GM19397 (cell line): ENCODE data around the gene FOXJ2.
A peak's percentile ranks its signal among the peaks of the same experiment; 100 is the strongest.
"Not testable (repeated sequence)": the region's sequence is repeated elsewhere in the genome, so short reads cannot be mapped to it uniquely, and the experiment has no call there.

Source experiments
- ATAC-seq: cut with Tn5 transposase; IDR thresholded peaks from one replicate; pipeline ENCODE4 v1.9.1; 2021; ENCODE audit warnings: mild to moderate bottlenecking, moderate library complexity; ENCODE audit not compliant: unreplicated experiment

FOXJ2 gene

DNA sequence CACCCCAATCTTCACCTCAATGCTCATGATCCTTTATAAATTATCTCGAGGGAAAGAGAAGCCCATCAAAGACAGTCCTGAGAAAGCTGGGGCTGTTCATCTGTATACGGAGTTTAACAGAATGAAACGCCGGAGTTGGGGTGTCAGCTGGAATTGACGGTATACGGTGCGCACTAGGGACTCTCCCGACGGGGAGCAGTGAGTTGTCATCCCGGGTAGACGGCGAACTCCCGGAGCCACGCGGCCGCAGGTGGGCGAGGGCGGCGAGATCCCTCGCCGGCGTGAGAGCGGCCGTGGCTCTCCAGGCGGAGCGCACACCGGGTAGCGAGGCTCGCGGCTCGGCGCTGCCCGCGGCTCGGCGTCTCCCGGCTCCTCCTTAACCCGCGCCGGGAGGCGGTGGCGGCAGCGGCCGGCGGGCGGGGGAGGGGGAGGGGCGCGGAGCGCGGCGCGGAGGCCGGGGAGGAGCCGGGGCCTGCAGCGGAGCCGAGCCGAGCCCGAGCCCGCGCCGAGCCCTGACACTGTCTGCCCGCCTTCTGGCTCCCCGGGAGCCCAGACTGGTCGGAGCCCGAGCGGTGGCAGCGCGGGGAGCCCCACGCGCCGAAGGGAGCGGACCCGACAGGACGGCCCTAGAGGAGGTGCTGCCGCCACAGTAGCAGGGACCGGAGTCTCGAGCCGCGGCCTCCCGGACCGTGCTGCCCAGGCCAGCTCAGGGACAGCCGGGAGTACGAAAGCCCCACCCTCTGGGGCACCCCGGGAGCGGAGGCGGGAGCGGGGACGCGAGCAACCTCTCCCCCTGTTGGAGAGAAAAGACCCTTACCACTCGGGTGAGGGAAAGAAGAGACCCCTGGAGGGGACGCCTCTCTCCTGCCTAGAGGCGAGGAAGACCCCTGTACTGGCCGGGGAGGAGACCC, at the start of gene FOXJ2:
TSS of gene FOXJ2 (plus strand) at position 475 of the 911 bp plus-strand sequence. CDS start 7,117 bp downstream, outside the sequence.
- ATAC-seq = peak; percentile 89

DNA sequence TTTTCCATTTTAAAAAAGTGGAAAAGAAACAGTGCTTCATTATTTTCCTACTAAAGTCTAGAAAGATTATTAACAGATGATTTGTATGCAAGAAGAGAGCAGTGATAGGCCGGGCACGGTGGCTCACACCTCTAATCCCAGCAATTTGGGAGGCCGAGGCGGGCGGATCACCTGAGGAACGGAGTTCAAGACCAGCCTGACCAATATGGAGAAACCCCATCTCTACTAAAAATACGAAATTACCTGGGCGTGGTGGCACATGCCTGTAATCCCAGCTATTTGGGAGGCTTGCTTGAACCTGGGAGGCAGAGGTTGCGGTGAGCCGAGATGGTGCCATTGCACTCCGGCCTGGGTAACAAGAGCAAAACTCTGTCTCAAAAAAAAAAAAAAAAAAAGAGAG, 49.5 kb upstream of the FOXJ2 start:
- ATAC-seq = not testable (repeated sequence)

DNA sequence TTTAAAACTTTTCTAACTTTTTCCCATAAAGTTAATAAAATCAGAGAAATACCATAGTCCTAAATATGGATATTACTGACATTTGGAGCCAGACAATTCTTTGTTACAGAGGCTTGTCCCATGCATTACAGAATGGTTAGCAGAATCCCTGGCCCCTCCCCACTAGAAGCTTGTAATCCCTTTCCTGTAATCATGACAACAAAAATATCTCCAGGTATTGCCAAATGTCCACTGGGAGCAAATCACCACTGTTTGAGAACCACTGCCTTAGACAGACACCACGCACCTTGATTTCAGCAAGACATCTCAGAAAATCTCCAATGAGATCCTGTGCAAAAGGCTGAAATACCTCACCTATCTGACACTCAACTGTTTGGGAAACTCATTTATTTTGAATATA, 49.1 kb upstream of the FOXJ2 start:
- ATAC-seq = not testable (repeated sequence)

DNA sequence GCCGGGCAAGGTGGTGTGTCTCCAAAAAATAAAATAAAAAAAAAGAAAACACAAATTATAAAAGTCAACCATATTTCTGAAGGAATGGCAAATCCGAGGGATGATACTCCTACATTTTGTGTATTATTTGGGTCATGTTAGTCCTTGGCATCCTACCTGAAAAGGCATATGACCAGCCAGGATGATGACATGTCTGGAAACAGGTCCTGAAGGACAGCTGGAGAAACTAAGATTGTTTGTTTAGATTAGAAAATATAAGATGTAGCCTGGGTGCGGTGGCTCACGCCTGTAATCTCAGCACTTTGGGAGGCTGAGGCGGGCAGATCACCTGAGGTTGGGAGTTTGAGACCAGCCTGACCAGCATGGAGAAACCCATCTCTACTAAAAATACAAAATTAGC, 47.6 kb upstream of the FOXJ2 start:
- no peak for ATAC-seq

DNA sequence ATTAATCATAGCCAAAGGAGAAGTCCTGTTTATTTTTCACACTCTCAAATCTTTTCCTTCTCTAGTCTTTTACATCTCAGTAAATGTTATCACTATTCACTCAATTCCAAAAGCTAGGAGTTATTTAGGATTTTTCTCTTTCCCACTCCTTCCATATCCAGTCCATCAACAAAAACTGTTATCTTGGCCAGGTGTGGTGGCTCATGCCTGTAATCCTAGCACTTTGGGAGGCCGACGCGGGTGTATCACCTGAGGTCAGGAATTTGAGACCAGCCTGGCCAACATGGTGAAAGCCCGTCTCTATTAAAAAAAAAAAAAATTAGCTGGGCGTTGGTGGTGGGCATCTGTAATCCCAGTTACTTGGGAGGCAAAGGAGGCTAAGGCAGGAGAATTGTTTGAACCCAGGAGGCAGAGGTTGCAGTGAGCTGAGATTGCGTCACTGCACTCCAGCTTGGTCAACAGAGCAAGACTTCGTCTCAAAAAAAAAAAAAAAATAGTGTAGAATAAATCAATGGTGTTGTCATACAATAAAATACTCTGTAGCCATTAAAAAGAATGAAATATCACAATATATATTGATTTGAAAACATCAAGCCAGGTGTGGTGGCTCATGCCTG, 46.6 kb upstream of the FOXJ2 start:
- no peak for ATAC-seq

DNA sequence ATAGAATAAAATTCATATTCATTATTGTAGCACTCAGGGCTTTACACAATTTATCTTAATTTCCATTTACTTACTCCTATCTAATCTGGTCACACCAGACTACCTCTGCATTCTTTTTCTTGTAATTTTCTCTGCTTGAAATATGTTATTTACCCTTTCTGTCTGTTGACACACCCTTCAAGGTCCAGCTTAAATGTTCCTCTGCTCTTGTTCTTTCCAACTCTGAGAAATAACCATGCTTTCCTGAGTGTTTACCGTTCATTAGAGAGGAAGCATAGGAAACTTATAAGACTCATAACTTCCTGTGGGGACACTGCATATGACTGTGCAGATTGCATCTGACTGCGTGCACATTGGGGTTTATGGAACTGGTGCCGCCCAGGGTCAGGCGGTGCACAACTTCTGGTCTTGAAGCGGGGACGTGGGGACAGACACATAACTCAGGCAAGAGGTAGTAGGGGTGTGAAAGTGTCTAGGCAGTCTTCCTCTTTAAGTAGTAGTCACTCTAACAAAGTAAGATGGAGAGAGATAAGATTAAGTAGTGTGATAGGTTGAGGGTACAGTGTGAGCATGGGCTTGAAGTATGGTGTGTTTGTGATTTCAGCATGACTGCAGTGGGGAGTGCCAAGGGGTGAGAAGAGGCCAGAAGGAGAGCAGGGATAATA, 42.6 kb upstream of the FOXJ2 start:
- ATAC-seq = no peak

DNA sequence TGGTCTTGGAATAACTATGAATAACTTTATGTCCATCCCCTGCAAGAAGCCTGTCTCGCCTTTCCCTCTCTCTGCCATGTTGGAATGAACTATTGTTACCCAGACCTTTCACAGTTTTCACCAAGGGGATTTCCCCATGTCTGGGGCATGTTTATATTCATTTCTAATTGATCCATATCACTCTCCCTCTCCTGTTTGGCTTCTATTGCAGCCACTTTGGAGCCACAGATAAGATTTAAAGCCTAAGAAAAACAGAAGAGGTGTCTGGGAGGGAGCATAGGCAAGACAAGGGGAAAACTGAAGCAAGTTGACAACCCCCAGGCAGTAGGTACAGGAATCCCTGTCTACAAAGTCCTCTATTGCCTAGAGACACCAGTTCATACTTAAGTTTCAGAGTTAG, 41.0 kb upstream of the FOXJ2 start:
- no peak for ATAC-seq

DNA sequence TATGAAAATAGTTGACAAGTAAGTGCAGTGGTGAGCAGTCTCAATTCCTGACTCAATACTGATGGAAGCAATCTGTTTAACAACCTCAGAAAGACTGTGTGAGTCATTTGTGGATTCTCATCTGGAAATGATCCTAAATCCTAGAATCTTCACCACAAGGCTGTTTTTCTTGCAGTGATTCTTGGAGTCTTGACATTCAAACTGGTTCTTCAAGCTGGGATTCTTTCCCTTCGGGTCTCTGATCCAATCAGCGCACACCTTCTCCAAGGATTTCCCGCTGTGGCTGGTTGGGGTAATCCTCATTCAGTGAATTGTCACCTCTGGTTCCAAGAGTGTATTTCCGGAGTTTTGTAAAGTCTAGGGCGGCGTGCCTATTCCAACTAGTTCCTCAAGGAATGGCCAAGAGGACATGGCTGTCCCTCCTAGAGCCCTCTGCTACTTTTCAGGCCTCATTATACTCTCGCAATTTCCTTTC, 37.7 kb upstream of the FOXJ2 start:
- ATAC-seq = peak; percentile 17

DNA sequence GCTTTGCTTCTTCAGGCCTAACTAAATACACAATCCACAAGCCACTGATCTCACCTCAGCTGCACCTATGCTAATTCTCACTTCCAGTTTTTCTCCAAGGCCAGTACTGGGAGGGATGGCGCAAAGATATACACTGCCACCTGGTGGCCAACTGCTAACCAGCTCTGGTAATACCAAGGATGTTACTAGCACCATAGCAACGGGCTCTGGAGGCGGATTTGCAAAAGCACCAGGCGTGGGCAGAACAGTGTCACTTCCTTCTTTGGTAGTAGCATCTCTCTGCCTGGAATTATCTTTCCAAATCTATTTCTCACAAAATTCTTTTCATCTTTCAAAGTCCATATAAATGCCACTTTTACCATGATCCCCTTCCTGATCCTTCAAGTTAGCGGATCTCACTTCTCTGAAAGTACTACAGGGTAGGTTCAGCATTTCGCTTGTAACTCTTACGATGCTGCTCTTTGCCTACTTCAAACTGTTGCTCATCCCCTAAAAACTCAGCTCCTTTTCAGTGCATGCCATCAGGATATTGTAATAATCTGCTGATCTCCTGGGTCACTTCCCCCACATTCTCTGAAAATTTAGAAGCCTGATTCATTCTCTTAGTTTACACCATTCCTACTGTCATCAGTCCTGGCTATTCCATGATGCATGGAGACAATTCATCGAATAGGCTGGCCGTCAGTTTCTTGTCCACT, 37.1 kb upstream of the FOXJ2 start:
- peak; percentile 95 for ATAC-seq

DNA sequence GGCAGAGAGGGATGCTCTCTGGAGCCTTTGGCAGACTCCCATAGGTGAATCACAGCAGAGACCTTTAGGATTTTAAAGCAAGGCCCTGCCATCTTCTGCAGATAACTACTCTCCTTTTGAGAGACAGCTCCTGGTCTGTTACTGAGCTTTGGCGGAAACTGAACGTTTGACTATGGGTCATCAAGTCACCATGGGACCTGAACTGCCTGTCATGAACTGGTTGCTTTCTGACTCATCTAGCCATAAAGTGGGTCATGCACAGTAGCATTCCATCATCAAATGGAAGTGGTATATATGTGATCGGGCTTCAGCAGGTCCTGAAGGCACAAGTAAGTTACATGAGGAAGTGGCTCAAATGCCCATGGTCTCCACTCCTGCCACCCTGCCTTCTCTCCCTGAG, 31.7 kb upstream of the FOXJ2 start:
- not testable (repeated sequence) for ATAC-seq

DNA sequence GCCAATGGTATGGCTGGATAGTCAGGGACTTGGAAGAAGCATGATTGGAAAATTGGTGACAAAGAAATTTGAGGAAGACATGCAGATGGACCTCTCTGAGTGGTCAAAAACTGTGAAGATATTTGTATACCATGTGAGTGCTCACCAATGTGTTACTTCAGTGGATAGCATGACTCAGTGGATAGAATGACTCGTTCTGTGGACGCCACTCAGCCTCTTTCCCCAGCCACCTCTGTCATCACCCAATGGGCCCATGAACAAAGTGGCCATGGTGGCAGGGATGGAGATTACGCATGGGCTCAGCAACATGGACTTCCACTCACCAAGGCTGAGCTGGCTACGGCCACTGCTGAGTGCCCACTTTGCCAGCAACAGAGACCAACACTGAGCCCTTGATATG, 31.0 kb upstream of the FOXJ2 start:
- not testable (repeated sequence) for ATAC-seq

DNA sequence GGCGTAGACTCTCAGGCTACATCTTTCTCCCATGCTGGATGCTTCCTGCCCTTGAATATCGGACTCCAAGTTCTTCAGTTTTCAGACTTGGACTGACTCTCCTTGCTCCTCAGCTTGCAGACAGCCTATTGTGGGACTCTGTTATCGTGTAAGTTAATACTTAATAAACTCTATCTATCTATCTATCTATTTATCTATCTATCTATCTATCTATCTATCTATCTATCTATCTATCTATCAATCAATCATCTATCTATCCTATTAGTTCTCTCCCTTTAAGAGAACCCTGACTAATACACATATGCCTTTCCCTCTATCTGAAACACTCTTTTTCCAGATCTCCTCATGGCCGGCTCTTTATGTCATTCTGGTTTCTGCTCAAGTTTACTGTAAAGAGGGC, 27.6 kb upstream of the FOXJ2 start:
- ATAC-seq = not testable (repeated sequence)

DNA sequence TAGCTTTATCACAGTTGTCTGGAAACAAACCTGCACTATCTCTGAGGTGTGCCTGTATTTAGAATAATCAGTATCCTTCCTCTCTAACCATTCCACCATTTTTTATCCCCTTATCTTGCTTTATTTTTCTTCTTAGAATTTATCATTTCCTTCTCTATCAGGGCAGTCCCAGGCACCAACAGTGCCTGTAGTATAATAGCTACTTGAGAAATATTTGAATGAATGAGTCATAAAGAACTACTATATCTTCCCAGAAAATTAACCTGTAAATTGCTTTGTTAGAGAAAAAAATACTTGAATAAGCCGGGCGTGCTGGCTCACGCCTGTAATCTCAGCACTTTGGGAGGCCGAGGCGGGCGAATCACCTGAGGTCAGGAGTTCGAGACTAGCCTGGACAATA, 21.2 kb upstream of the FOXJ2 start:
- no peak for ATAC-seq

DNA sequence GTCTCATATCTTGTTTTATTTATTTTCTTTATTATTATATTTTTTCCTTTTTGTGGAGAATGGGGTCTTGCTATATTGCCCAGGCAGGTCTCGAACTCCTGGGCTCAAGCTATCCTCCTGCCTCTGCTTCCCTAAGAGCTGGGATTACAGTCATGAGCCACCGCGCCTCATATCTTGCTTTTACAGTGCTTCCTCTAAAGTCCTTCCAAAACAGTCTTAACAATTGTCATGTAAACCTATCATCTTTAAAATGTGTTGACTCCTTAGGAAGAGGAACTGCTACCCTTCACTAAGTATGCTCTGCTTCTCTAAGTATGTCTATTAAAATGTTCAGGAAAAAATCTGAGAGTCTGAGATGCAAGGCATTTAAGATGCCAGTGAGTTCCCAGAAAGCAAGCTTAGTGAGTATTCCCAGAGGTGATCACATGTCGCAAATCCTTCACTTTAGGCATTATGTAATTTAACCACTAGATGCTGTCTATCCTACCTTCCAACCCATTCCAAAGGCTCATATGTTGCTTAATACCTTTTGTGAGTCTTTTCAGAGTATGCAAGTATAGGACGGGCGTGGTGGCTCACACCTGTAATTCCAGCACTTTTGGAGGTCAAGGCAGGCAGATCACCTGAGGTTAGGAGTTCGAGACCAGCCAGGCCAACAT, 19.7 kb upstream of the FOXJ2 start:
- ATAC-seq = no peak

DNA sequence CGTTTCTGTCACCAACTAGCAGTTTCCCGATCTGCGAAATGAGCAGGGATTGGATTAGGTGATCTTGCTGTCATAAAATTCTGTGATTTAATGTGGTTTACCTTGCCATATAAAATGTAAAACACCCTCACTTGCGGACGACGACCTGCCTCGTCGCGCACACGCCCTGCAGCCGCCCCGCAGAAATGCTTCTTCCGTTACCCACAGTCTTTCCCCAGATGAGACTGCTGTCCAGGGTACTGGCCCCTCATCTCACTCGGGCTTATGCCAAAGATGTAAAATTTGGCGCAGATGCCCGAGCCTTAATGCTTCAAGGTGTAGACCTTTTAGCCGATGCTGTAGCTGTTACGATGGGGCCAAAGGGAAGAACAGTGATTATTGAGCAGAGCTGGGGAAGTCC, 17.7 kb upstream of the FOXJ2 start:
- ATAC-seq = no peak

DNA sequence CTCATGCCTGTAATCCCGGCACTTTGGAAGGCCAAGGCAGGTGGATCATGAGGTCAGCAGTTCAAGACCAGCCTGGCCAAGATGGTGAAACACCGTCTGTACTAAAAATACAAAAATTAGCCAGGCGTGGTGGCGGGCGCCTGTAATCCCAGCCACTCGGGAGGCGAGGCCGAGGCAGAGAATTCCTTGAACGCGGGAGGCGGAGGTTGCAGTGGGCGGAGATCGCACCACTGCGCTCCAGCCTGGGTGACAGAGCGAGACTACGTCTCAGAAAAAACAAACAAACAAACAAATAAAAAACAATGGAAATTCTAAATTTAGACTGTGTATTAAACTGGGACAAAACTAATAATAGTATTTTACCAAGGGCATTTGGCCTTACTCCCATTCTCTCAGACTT, 14.3 kb upstream of the FOXJ2 start:
- ATAC-seq = not testable (repeated sequence)

DNA sequence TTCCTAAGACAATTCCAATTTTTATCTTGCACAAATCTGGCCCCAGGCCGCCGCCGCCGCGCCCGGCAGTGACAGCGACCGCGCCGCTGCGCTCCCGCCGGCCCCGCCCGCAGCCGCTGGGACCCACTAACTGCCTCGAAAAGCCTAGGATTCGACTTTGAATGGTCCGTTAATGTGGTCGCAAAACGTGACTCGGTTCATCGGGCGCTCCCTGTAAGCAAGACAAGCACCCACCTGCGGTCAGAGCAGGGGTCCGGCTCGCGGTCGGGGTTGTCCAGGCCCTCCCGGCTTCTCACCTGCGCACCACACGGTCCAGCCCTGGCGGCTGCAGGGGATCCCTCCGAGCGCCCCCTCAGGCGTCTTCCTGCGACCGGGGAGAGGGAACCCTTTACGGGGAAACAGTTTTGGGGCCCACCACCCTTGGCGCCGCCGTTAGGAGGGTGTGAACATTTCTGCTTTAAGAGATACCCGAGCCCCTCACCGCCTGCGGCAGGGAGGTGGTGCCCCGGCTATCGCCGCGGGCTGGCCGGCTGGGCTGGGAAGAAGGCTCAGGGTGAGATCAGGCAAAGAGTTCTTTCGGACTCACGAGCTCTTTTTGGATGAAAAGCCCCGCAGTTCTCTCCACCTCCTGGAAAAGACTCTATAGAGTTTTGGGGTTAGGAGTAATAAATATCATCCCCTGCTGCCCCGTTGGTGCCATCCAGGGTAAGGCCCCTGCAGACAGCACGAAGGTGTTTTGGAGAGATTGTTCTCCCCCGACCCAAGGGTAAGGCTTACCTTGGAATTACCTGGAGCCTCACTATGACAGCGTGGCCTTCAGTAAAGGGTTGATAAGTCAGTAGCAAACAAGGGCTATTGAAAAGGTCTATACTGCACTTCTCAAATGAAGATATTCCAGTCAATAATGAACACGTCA, 13.6 kb upstream of the FOXJ2 start:
- no peak for ATAC-seq

DNA sequence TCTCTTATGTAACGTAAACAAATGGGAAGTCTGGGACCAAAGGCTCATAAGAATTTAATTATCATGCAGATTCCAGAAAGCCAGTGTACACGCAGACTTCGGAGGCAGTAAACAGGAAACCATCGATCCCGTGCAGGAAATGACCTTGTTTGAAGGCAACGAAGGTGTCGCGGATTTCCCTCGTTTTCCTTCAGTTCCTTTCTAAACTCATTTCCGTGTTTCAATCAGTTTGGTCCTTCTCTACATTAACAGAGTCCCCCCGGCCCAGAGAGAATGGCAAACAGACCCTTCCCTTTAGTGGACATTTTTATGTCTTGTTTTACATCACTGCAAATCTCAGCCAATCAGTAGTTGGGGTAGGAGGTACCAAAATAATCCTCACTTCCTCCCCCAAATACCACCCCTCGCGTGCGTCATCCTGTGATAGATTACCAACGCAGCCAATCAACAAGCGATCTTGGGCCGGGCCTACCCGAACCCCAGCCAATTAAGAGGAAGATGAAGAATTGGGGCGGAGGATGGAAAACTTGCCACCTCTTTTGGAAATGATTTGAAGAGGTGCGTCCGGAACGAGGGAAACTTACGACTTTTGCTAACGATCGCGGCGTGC, 6.1 kb upstream of the FOXJ2 start:
- ATAC-seq = peak; percentile 96

DNA sequence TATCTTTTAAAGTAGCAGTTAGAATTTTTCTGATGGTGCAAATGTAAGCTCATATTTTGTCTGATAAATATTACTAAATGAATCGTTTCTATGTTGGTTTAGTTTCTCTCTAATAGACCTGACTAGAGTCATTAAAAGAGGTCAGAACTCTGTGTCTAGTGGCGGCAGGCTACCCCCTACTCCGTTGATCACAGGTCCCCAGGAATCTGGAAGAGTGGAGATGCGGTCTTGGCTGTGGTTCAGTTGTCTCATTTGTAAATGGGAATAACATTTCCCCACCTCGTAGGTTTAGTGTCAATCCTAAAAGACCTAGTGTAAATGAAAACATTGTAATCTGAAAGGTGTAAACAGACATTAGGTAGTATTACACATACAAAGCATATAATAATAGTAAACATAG, 4.7 kb upstream of the FOXJ2 start:
- ATAC-seq = no peak
